PC-3 (cell line): ENCODE measurements around the gene BACH2. TPM values are rescaled to one million over a fixed set of nuclear protein-coding genes. Genes with fewer than 3 reads are reported as not detected.
A peak's percentile ranks its signal among the peaks of the same experiment; 100 is the strongest.

ENCODE experiments used
- ATAC-seq: fragments of 200-7000 bp; cut with Tn5 transposase; 2 replicates; pipeline ENCODE4 v1.9.1; 2020; ENCODE audit warnings: mild to moderate bottlenecking, moderate library complexity
- BruUV-seq: library from RNA; stranded (reverse); fragments of 400-500 nt; replicated peaks from 2 replicates; lab custom pipeline; 2021; lab: Mats Ljungman, UMichigan
- CTCF ChIA-PET: fragments of 300-600 bp; sonication (Branson Sonifier 250); formaldehyde crosslinking; loops from one replicate; lab custom pipeline; 2022; ENCODE audit warnings: antibody characterized with exemption; lab: Charles Lee
- POLR2A ChIA-PET: fragments of 300-600 bp; sonication (Branson Sonifier 250); formaldehyde crosslinking; loops from one replicate; lab custom pipeline; 2022; ENCODE audit warnings: antibody characterized with exemption; ENCODE audit not compliant: unreplicated experiment; lab: Charles Lee
- DNase-seq: peaks from one replicate; pipeline ENCODE4 v3.0.0-alpha.2; 2015
- H2AFZ ChIP-seq: fragments of 300-600 bp; sonication (generic); 2 replicates; pipeline ENCODE4 v1.6.0; 2016; ENCODE audit warnings: antibody characterized with exemption, low read length
- H3F3A ChIP-seq: fragments of 300-600 bp; sonication (generic); one replicate; pipeline ENCODE4 v1.6.0; 2017; ENCODE audit warnings: antibody characterized with exemption, low read length, control low read depth, mild to moderate bottlenecking; ENCODE audit not compliant: unreplicated experiment
- H3K27ac ChIP-seq: fragments of 300-600 bp; sonication (generic); 2 replicates; pipeline ENCODE4 v1.5.1; 2016; ENCODE audit warnings: mild to moderate bottlenecking, low read length
- H3K27me3 ChIP-seq: fragments of 300-600 bp; sonication (generic); 2 replicates; pipeline ENCODE4 v1.6.1; 2016; ENCODE audit warnings: low read length, mixed read lengths
- H3K36me3 ChIP-seq: fragments of 300-600 bp; sonication (generic); 2 replicates; pipeline ENCODE4 v1.6.1; 2016; ENCODE audit warnings: low read depth, mixed run types, low read length, mixed read lengths
- H3K4me1 ChIP-seq: fragments of 300-600 bp; sonication (generic); 2 replicates; pipeline ENCODE4 v1.5.1; 2016; ENCODE audit warnings: low read length; ENCODE audit not compliant: insufficient read depth
- H3K4me2 ChIP-seq: fragments of 300-600 bp; sonication (generic); 2 replicates; pipeline ENCODE4 v1.6.0; 2016; ENCODE audit warnings: low read length
- H3K4me3 ChIP-seq: fragments of 300-600 bp; sonication (generic); 2 replicates; pipeline ENCODE4 v1.5.1; 2016; ENCODE audit warnings: mild to moderate bottlenecking, low read length, mixed read lengths
- H3K79me2 ChIP-seq: fragments of 300-600 bp; sonication (generic); 2 replicates; pipeline ENCODE4 v1.6.1; 2017; ENCODE audit warnings: low read length, mixed read lengths
- H3K9ac ChIP-seq: fragments of 300-600 bp; sonication (generic); 2 replicates; pipeline ENCODE4 v1.6.0; 2016; ENCODE audit warnings: mild to moderate bottlenecking, low read length
- H3K9me2 ChIP-seq: fragments of 300-600 bp; sonication (generic); replicated peaks from 2 replicates; pipeline ENCODE4 v1.6.1; 2016; ENCODE audit warnings: mixed run types, low read length, mixed read lengths
- H3K9me3 ChIP-seq: fragments of 300-600 bp; sonication (generic); 2 replicates; pipeline ENCODE4 v1.6.1; 2016; ENCODE audit warnings: low read length, mixed read lengths
- H4K20me1 ChIP-seq: fragments of 300-600 bp; sonication (generic); 2 replicates; pipeline ENCODE4 v1.6.1; 2016; ENCODE audit warnings: low read length, mixed read lengths
- EZH2 ChIP-seq: fragments of 300-600 bp; sonication (generic); IDR thresholded peaks from one replicate; pipeline ENCODE4 v1.6.1; 2017; ENCODE audit warnings: antibody characterized with exemption, mild to moderate bottlenecking, low read length; ENCODE audit not compliant: unreplicated experiment
- EZH2phosphoT487 ChIP-seq: fragments of 300-600 bp; sonication (generic); IDR thresholded peaks from 2 replicates; pipeline ENCODE4 v1.6.1; 2018; ENCODE audit warnings: mild to moderate bottlenecking, antibody characterized with exemption, low read length, borderline replicate concordance
- intact Hi-C: fragments of 100-400 bp; cut with micrococcal nuclease; formaldehyde crosslinking; loops from 2 replicates; pipeline ENCODE4 v1.9.0; 2023
- total RNA-seq: library from RNA; depleted of rRNA; stranded (reverse); fragments of >200 nt; gene quantifications from 2 replicates; pipeline ENCODE4 v1.2.3, GENCODE V29; 2014
- TF ChIP-seq, protein P1 (sequence below): fragments of 300-600 bp; sonication (generic); conservative IDR thresholded peaks from 2 replicates; pipeline ENCODE4 v1.5.1; 2017; ENCODE audit warnings: antibody characterized with exemption, low read depth, mild to moderate bottlenecking, low read length

BACH2 gene
- total RNA-seq, 1 experiment from 2014 or later = 7.0 TPM

DNA sequence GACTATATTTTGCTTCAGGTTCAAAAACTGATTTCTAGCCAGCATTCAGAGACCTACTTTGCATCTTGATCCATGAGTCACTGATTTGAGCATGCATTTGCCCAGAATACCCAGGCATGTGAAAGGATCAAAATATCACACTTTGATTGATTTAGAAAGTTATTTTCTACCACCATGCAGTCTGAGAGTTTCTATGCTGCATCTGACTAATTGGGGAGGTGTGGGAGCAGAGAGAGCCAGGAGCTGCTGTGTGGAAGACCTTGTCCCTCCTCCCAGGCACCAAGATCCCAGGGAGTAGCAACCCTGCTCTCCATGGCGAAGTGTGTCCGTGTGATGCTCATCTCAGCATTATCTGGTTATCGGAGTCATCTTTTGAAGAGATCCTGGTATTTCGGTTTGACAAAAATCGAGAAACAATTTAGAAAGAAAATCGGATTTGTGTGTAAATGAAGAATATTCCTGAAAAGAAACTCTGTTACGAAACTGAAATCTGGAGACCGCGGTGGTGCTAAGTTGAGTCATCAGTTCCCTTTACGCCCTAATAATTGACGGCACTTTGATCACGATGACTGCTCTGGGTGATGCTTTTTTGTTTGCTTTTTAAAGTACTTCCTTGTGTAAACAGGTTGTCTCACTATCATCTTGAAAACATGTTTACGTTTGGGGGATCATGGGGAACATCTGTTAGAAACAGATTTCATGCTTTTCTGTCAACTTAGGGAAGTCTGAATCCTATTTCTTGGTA is 193.4 kb downstream of the BACH2 start:
- DNase-seq = peak; percentile 8

GRCh38 chr6:90101403-90101802 is 195.2 kb downstream of the BACH2 start:
- no peaks in the 10 kb centered on the region for H3F3A ChIP-seq
- H3K9ac ChIP-seq = no peak overlapping the region
- no peak overlapping the region for H3K27ac ChIP-seq
- H3K27me3 ChIP-seq = no peaks in the 10 kb centered on the region
- TF ChIP-seq, protein P1, sequence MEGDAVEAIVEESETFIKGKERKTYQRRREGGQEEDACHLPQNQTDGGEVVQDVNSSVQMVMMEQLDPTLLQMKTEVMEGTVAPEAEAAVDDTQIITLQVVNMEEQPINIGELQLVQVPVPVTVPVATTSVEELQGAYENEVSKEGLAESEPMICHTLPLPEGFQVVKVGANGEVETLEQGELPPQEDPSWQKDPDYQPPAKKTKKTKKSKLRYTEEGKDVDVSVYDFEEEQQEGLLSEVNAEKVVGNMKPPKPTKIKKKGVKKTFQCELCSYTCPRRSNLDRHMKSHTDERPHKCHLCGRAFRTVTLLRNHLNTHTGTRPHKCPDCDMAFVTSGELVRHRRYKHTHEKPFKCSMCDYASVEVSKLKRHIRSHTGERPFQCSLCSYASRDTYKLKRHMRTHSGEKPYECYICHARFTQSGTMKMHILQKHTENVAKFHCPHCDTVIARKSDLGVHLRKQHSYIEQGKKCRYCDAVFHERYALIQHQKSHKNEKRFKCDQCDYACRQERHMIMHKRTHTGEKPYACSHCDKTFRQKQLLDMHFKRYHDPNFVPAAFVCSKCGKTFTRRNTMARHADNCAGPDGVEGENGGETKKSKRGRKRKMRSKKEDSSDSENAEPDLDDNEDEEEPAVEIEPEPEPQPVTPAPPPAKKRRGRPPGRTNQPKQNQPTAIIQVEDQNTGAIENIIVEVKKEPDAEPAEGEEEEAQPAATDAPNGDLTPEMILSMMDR = no peak
- TF ChIP-seq EZH2 = no peak
- no peak for TF ChIP-seq EZH2phosphoT487
- no peak overlapping the region for H3K4me2 ChIP-seq
- H3K79me2 ChIP-seq = no peaks in the 10 kb centered on the region
- H3K4me1 ChIP-seq = peaks cover 13% of the 10 kb centered on the region
- H2AFZ ChIP-seq = no peak overlapping the region
- H4K20me1 ChIP-seq = no peaks in the 10 kb centered on the region
- ChIA-PET POLR2A (no interaction called here), CTCF (no interaction called here)
- intact Hi-C loops = no loop called here
- H3K9me2 ChIP-seq = no peaks in the 10 kb centered on the region
- H3K4me3 ChIP-seq = no peak overlapping the region
- H3K36me3 ChIP-seq = no peaks in the 10 kb centered on the region
- no peaks in the 10 kb centered on the region for H3K9me3 ChIP-seq
- ATAC-seq (no peak), DNase-seq (no peak)
- no TSS peak for BruUV-seq

More for the DNA sequence above, 193.4 kb downstream of the BACH2 start:
- Histone ChIP-seq H3K79me2 (no peaks in the 10 kb centered on the region), H4K20me1 (no peaks in the 10 kb centered on the region), H3K4me2 (no peak overlapping the region), H3K4me1 (peaks cover 1% of the 10 kb centered on the region), H3K9me2 (no peaks in the 10 kb centered on the region), H3K9me3 (no peaks in the 10 kb centered on the region), H2AFZ (no peak overlapping the region), H3F3A (no peaks in the 10 kb centered on the region), H3K4me3 (no peak overlapping the region), H3K27me3 (no peaks in the 10 kb centered on the region), H3K36me3 (no peaks in the 10 kb centered on the region), H3K27ac (no peak overlapping the region), H3K9ac (no peak overlapping the region)
- TF ChIP-seq, protein P1 = no peak
- TF ChIP-seq EZH2 = no peak
- TF ChIP-seq EZH2phosphoT487 = no peak
- ATAC-seq = no peak
- intact Hi-C loops = no loop called here
- ChIA-PET CTCF (no interaction called here), POLR2A (no interaction called here)
- BruUV-seq = no TSS peak

- H3K4me3 ChIP-seq = no peak overlapping the region
- no peak for TF ChIP-seq EZH2
- TF ChIP-seq, protein P1 = no peak
- no TSS peak for BruUV-seq
- H4K20me1 ChIP-seq = no peaks in the 10 kb centered on the region
- no peaks in the 10 kb centered on the region for H3K9me3 ChIP-seq
- no peak overlapping the region for H3K27ac ChIP-seq
- ChIA-PET CTCF (no interaction called here), POLR2A (no interaction called here)
- no peaks in the 10 kb centered on the region for H3K9me2 ChIP-seq
- H3K27me3 ChIP-seq = no peaks in the 10 kb centered on the region
- intact Hi-C loops = no loop called here
- peaks cover 13% of the 10 kb centered on the region for H3K4me1 ChIP-seq
- H3K4me2 ChIP-seq = no peak overlapping the region
- H2AFZ ChIP-seq = no peak overlapping the region
- DNase-seq (no peak), ATAC-seq (no peak)
- H3F3A ChIP-seq = no peaks in the 10 kb centered on the region
- H3K36me3 ChIP-seq = no peaks in the 10 kb centered on the region
- no peaks in the 10 kb centered on the region for H3K79me2 ChIP-seq
- no peak overlapping the region for H3K9ac ChIP-seq
These were observed 196.5 kb downstream of the BACH2 start for GRCh38 chr6:90100059-90100665.
